Thyroid gland (tissue), 4 donors: ENCODE data around the gene PTPRN2. TPM values are rescaled to one million over a fixed set of nuclear protein-coding genes. Genes with fewer than 3 reads are reported as not detected.

Experiments used
- DNase-seq, 2 donors: peaks; one replicate each; pipeline ENCODE4 v3.0.0-alpha.2; 2019
- H3K27ac ChIP-seq, 3 donors: fragments of 200-600 bp; sonication (generic); 1 replicate in 2 of 3; 2 replicates in 1 of 3; pipeline ENCODE4 v1.5.1; 2016 to 2019; ENCODE audit warnings: mild to moderate bottlenecking in 1 of 3, moderate library complexity in 1 of 3
- H3K27me3 ChIP-seq: fragments of 200-600 bp; sonication (generic); one replicate; pipeline ENCODE4 v1.5.1; 2019
- H3K36me3 ChIP-seq, 2 donors: fragments of 200-600 bp; sonication (generic); one replicate each; pipeline ENCODE4 v1.5.1; 2016 to 2019
- H3K4me1 ChIP-seq, 2 donors: fragments of 200-600 bp; sonication (generic); one replicate each; pipeline ENCODE4 v1.5.1; 2017 to 2019
- H3K4me3 ChIP-seq, 3 donors: fragments of 200-600 bp; sonication (generic); replicated peaks in 1 of 3; 1 replicate in 2 of 3; 2 replicates in 1 of 3; pipeline ENCODE4 v1.5.1; 2016; ENCODE audit warnings: mild to moderate bottlenecking in 1 of 3
- H3K9me3 ChIP-seq: fragments of 200-600 bp; sonication (generic); one replicate; pipeline ENCODE4 v1.5.1; 2017
- POLR2A ChIP-seq, 2 donors: fragments of 450-650 bp; IDR thresholded peaks; one replicate each; pipeline ENCODE4 v1.6.1; 2017; ENCODE audit warnings: antibody characterized with exemption in 2 of 2, mild to moderate bottlenecking in 2 of 2, moderate library complexity in 1 of 2
- WGBS, 2 donors: methylation state at CpG; one replicate each; pipeline ENCODE4 v1.1.5; 2017; 5-methylcytosine and 5-hydroxymethylcytosine counted together
- intact Hi-C: fragments of 100-400 bp; cut with DNase I; formaldehyde crosslinking; loops from one replicate; pipeline ENCODE4 v1.15.1; 2023
- total RNA-seq, 4 donors: library from RNA; depleted of rRNA; stranded (reverse); fragments of >200 nt; gene quantifications; one replicate each; pipeline ENCODE4 v1.2.3, GENCODE V29; 2016
- TF ChIP-seq, protein P1 (sequence below), 6 experiments: fragments of 200-600 bp in 3 of 6; fragments of 450-650 bp in 3 of 6; sonication (generic) in 3 of 6; IDR thresholded peaks; one replicate each; pipeline ENCODE4 v1.5.1; 2016 to 2019; ENCODE audit warnings: antibody characterized with exemption in 6 of 6, mild to moderate bottlenecking in 2 of 6, inconsistent platforms in 1 of 6, moderate library complexity in 1 of 6

PTPRN2 gene
- total RNA-seq, 4 donors from 2014 or later, result 4.2 to 9.9 (median 7.7) TPM

DNA sequence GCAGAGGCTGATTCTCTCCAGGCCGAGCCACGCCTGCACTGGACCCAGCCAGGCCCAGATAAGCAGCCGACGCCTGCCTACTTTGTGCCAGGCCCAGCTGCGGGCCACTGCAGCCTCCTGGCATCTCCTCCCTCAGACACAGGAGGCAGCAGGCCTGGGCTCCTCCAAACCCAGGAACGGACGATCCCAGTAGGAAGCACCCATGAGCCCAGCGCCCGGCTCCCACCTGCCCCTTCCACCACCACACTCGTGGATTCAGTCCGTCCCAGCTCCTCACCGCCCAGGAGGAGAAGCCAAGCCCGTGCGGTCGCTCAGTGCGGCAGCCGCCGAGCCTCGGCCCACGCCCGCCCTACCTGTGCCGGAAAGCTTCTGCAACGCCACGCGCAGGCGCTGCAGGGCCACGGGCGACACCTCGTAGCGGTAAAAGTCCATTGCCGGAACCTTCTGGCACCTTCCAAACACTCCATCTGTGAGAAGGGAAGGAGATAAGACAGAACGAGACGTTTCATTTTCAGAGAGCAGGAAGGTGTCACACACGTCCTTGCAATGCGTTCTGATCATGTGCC lies 271.1 kb downstream of the PTPRN2 start:
- TF ChIP-seq POLR2A (IDR thresholded peaks at IDR 0.05), result no peak
- TF ChIP-seq, protein P1, sequence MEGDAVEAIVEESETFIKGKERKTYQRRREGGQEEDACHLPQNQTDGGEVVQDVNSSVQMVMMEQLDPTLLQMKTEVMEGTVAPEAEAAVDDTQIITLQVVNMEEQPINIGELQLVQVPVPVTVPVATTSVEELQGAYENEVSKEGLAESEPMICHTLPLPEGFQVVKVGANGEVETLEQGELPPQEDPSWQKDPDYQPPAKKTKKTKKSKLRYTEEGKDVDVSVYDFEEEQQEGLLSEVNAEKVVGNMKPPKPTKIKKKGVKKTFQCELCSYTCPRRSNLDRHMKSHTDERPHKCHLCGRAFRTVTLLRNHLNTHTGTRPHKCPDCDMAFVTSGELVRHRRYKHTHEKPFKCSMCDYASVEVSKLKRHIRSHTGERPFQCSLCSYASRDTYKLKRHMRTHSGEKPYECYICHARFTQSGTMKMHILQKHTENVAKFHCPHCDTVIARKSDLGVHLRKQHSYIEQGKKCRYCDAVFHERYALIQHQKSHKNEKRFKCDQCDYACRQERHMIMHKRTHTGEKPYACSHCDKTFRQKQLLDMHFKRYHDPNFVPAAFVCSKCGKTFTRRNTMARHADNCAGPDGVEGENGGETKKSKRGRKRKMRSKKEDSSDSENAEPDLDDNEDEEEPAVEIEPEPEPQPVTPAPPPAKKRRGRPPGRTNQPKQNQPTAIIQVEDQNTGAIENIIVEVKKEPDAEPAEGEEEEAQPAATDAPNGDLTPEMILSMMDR (IDR thresholded peaks at IDR 0.05), result no peak
- intact Hi-C loops, result no loop called here
- no peak for DNase-seq
- H3K4me3 ChIP-seq, result no peak overlapping the region
- no peaks in the 10 kb centered on the region for H3K9me3 ChIP-seq
- no peaks in the 10 kb centered on the region for H3K36me3 ChIP-seq
- no peak overlapping the region for H3K27ac ChIP-seq
- WGBS, 2 donors, result 95 to 96% methylated on average over 29 to 34 of the region's 35 CpGs
- H3K4me1 ChIP-seq, result no peaks in the 10 kb centered on the region
- no peaks in the 10 kb centered on the region for H3K27me3 ChIP-seq

DNA sequence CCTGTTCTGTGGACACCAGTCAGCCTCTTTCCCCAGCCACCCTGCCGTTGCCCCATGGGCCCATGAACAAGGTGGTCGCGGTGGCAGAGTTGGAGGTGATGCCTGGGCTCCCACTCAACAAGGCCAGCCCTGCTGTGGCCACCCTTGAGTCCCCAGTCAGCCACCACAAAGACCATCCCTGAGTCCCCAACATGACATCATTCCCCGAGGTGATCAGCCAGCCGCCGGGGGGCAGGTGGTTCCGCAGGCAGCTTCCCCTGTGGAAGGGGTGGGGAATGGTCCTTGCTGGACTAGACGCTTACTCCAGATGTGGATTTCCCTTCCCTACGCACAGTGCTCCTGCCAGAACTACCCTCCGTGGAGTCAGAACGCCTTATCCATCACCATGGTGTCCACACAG lies 271.7 kb downstream of the PTPRN2 start:
- intact Hi-C loops, result no loop called here
- DNase-seq, result no peak
- Histone ChIP-seq H3K27me3 (no peaks in the 10 kb centered on the region), H3K4me1 (no peaks in the 10 kb centered on the region), H3K27ac (no peak overlapping the region), H3K9me3 (no peaks in the 10 kb centered on the region), H3K4me3 (no peak overlapping the region), H3K36me3 (no peaks in the 10 kb centered on the region)
- TF ChIP-seq, protein P1 (IDR thresholded peaks at IDR 0.05), result no peak
- no peak for TF ChIP-seq POLR2A (IDR thresholded peaks at IDR 0.05)
- 94 to 97% methylated on average over 7 to 11 of the region's 11 CpGs for WGBS, 2 donors

DNA sequence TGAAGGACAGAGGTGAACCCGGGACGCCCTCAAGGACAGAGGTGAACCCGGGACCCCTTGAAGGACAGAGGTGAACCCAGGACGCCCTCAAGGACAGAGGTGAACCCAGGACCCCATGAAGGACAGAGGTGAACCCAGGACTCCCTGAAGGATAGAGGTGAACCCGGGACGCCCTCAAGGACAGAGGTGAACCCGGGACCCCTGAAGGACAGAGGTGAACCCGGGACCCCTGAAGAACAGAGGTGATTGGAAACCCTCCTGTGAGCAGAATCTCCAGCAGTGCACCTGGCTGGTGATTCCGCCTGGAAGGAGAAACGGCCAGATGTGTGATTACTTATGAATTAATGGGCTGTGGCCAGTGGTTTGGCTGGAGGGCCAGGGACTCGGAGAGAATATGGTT lies 272.3 kb downstream of the PTPRN2 start:
- 89 to 90% methylated on average over 11 of the region's 11 CpGs for WGBS, 2 donors
- Histone ChIP-seq H3K4me1 (no peaks in the 10 kb centered on the region), H3K27ac (no peak overlapping the region), H3K9me3 (no peaks in the 10 kb centered on the region), H3K4me3 (no peak overlapping the region), H3K27me3 (no peaks in the 10 kb centered on the region), H3K36me3 (no peaks in the 10 kb centered on the region)
- no peak for TF ChIP-seq POLR2A (IDR thresholded peaks at IDR 0.05)
- TF ChIP-seq, protein P1 (IDR thresholded peaks at IDR 0.05), result no peak
- no peak for DNase-seq
- intact Hi-C loops, result no loop called here

DNA sequence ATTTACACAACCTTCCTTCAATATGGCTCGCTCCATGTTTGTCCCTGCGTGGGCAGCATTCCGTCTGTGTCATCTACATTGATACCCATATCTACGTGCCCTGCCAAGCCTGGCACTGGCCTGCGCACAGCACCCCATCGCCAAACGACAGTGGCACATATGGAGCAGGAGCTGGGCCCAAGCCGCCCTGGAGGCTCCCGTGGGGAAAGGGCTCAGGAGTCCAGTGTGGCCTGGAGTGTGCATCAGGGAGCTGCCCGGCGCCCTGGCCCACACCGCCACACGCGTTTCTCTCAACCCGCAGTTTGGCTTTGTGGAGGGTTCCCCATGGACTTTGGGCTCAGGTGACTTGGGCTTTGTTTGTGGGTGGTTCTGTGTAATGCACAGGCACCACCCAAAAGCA lies 273.2 kb downstream of the PTPRN2 start:
- no peaks in the 10 kb centered on the region for H3K9me3 ChIP-seq
- no peak overlapping the region for H3K27ac ChIP-seq
- H3K36me3 ChIP-seq, result no peaks in the 10 kb centered on the region
- no peak for DNase-seq
- 95 to 97% methylated on average over 13 to 15 of the region's 15 CpGs for WGBS, 2 donors
- H3K4me3 ChIP-seq, result no peak overlapping the region
- no peak for TF ChIP-seq POLR2A (IDR thresholded peaks at IDR 0.05)
- TF ChIP-seq, protein P1 (IDR thresholded peaks at IDR 0.05), result no peak
- H3K4me1 ChIP-seq, result no peaks in the 10 kb centered on the region
- intact Hi-C loops, result no loop called here
- H3K27me3 ChIP-seq, result no peaks in the 10 kb centered on the region

DNA sequence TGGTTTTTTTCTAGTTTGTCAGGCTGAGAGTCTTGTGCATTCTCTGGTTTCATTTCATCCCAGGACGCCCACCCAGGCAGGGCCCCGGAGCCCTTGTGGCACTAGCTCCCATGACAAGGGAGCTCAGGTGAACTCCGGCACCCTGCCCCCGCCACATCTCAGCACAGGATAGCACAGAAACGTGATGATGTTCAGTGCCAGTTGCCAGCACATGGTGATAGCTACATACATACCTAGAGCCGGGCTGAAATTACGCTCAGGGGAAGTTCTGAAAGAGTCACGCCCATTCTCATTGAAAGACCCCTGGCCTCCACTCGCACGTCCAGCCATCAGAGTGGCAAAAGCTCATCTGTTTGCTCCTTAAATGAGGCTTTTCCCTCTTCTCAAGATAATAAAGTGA lies 273.7 kb downstream of the PTPRN2 start:
- Histone ChIP-seq H3K27me3 (no peaks in the 10 kb centered on the region), H3K4me1 (no peaks in the 10 kb centered on the region), H3K9me3 (no peaks in the 10 kb centered on the region), H3K4me3 (no peak overlapping the region), H3K36me3 (no peaks in the 10 kb centered on the region), H3K27ac (no peak overlapping the region)
- TF ChIP-seq, protein P1 (IDR thresholded peaks at IDR 0.05), result no peak
- TF ChIP-seq POLR2A (IDR thresholded peaks at IDR 0.05), result no peak
- intact Hi-C loops, result no loop called here
- 86 to 87% methylated on average over 9 to 10 of the region's 10 CpGs for WGBS, 2 donors
- no peak for DNase-seq
